IMR-90 (cell line): Measurements from ENCODE around the gene ALDOB. TPM values are rescaled to one million over a fixed set of nuclear protein-coding genes. Genes with fewer than 3 reads are reported as not detected.

Experiments
- ATAC-seq: fragments of 200-7000 bp; cut with Tn5 transposase; 2 replicates; pipeline ENCODE4 v1.9.1; 2020; ENCODE audit warnings: low read depth, mild to moderate bottlenecking, moderate library complexity
- BruUV-seq: library from RNA; stranded (reverse); fragments of 400-500 nt; replicated peaks from 2 replicates; lab custom pipeline; 2021; lab: Mats Ljungman, UMichigan
- CTCF ChIA-PET: fragments of 300-600 bp; formaldehyde crosslinking; extraction: SDS; loops from one replicate; lab custom pipeline; 2021; ENCODE audit warnings: antibody characterized with exemption; lab: Yijun Ruan, JAX
- POLR2A ChIA-PET: fragments of 300-600 bp; sonication (Branson Sonifier 250); formaldehyde crosslinking; loops from one replicate; lab custom pipeline; 2022; ENCODE audit warnings: antibody characterized with exemption; ENCODE audit not compliant: unreplicated experiment; lab: Charles Lee
- DNase-seq: peaks from one replicate; pipeline ENCODE4 v3.0.0; 2013
- H2AFZ ChIP-seq: replicated peaks from 2 replicates; pipeline ENCODE3; 2013; ENCODE audit warnings: low read length, mild to moderate bottlenecking; ENCODE audit not compliant: poor library complexity
- H2AK5ac ChIP-seq: 2 replicates; pipeline ENCODE4 v1.6.1; 2013; ENCODE audit warnings: low read depth, low read length, inconsistent platforms
- H2AK9ac ChIP-seq: replicated peaks from 2 replicates; pipeline ENCODE3; 2013; ENCODE audit warnings: mild to moderate bottlenecking, low read depth, low read length, moderate library complexity; ENCODE audit not compliant: poor library complexity
- H2BK120ac ChIP-seq: 2 replicates; pipeline ENCODE4 v1.6.1; 2013; ENCODE audit warnings: low read depth, low read length, inconsistent platforms
- H2BK15ac ChIP-seq: 3 replicates; pipeline ENCODE4 v1.6.1; 2013; ENCODE audit warnings: low read depth, low read length, inconsistent platforms
- H2BK20ac ChIP-seq: 2 replicates; pipeline ENCODE4 v1.6.1; 2013; ENCODE audit warnings: low read depth, mild to moderate bottlenecking, inconsistent platforms, low read length, moderate library complexity
- H2BK5ac ChIP-seq: 2 replicates; pipeline ENCODE4 v1.6.1; 2013; ENCODE audit warnings: mild to moderate bottlenecking, low read depth, low read length, inconsistent platforms; ENCODE audit not compliant: poor library complexity, severe bottlenecking
- H3K14ac ChIP-seq: replicated peaks from 2 replicates; pipeline ENCODE4 v1.6.1; 2013; ENCODE audit warnings: low read depth, low read length, inconsistent platforms
- H3K18ac ChIP-seq: 2 replicates; pipeline ENCODE4 v1.6.1; 2013; ENCODE audit warnings: low read depth, low read length, control low read depth
- H3K23ac ChIP-seq: 2 replicates; pipeline ENCODE4 v1.6.1; 2013; ENCODE audit warnings: low read depth, low read length, inconsistent platforms
- H3K27ac ChIP-seq: 2 replicates; pipeline ENCODE4 v1.5.1; 2013; ENCODE audit warnings: mild to moderate bottlenecking, control low read depth, low read length; ENCODE audit not compliant: insufficient read depth
- H3K27me3 ChIP-seq: 2 replicates; pipeline ENCODE4 v1.6.1; 2013; ENCODE audit warnings: low read length; ENCODE audit not compliant: control insufficient read depth, insufficient read depth
- H3K36me3 ChIP-seq: 2 replicates; pipeline ENCODE4 v1.6.1; 2013; ENCODE audit warnings: low read length, mixed read lengths; ENCODE audit not compliant: control insufficient read depth, insufficient read depth
- H3K4ac ChIP-seq: 2 replicates; pipeline ENCODE4 v1.6.1; 2013; ENCODE audit warnings: low read depth, low read length, inconsistent platforms
- H3K4me1 ChIP-seq: 2 replicates; pipeline ENCODE4 v1.6.1; 2013; ENCODE audit warnings: low read length, mixed read lengths; ENCODE audit not compliant: control insufficient read depth, insufficient read depth
- H3K4me2 ChIP-seq: 2 replicates; pipeline ENCODE4 v1.6.1; 2013; ENCODE audit warnings: low read depth, mild to moderate bottlenecking, control low read depth, low read length, moderate library complexity
- H3K4me3 ChIP-seq: 2 replicates; pipeline ENCODE4 v1.5.1; 2013; ENCODE audit warnings: low read depth, mild to moderate bottlenecking, control low read depth, low read length, moderate library complexity; ENCODE audit not compliant: insufficient read depth
- H3K56ac ChIP-seq: 2 replicates; pipeline ENCODE4 v1.6.1; 2013; ENCODE audit warnings: low read length, inconsistent platforms; ENCODE audit not compliant: insufficient read depth; ENCODE audit errors: extremely low read depth
- H3K79me1 ChIP-seq, 2 experiments: 2 replicates each; pipeline ENCODE4 v1.6.1; 2013; ENCODE audit warnings: low read length in 2 of 2, inconsistent platforms in 1 of 2, low read depth in 1 of 2
- H3K9ac ChIP-seq: 2 replicates; pipeline ENCODE4 v1.6.1; 2013; ENCODE audit warnings: low read depth, low read length, control low read depth
- H3K9me1 ChIP-seq: 2 replicates; pipeline ENCODE4 v1.6.1; 2013; ENCODE audit warnings: low read length, inconsistent platforms; ENCODE audit not compliant: insufficient read depth
- H3K9me3 ChIP-seq: 2 replicates; pipeline ENCODE4 v1.6.1; 2013; ENCODE audit warnings: low read length; ENCODE audit not compliant: control insufficient read depth, insufficient read depth
- H4K20me1 ChIP-seq: 2 replicates; pipeline ENCODE4 v1.6.1; 2013; ENCODE audit warnings: low read length, inconsistent platforms; ENCODE audit not compliant: insufficient read depth
- H4K5ac ChIP-seq: 2 replicates; pipeline ENCODE4 v1.6.1; 2013; ENCODE audit warnings: mild to moderate bottlenecking, low read depth, low read length, control low read depth
- H4K8ac ChIP-seq, 2 experiments: 2 replicates each; pipeline ENCODE4 v1.6.1; 2013; ENCODE audit warnings: low read depth in 2 of 2, low read length in 2 of 2, control low read depth in 1 of 2, inconsistent platforms in 1 of 2
- H4K91ac ChIP-seq: 2 replicates; pipeline ENCODE4 v1.6.1; 2013; ENCODE audit warnings: low read depth, low read length, inconsistent platforms; ENCODE audit not compliant: insufficient read depth
- BHLHE40 ChIP-seq: fragments of 150-350 bp; IDR thresholded peaks from 2 replicates; pipeline ENCODE4 v1.6.1; 2016; ENCODE audit warnings: mild to moderate bottlenecking, low read depth, low read length
- CHD1 ChIP-seq: IDR thresholded peaks from 2 replicates; pipeline ENCODE4 v1.6.1; 2012; ENCODE audit warnings: low read depth, low read length, improper control_type of control experiment
- ELK1 ChIP-seq: fragments of 150-350 bp; IDR thresholded peaks from 2 replicates; pipeline ENCODE4 v1.6.1; 2016; ENCODE audit warnings: low read depth, mild to moderate bottlenecking, low read length, moderate library complexity, borderline replicate concordance
- FOS ChIP-seq: fragments of 150-350 bp; IDR thresholded peaks from 2 replicates; pipeline ENCODE4 v1.6.1; 2016; ENCODE audit warnings: low read depth, low read length
- MAFK ChIP-seq: IDR thresholded peaks from 2 replicates; pipeline ENCODE4 v1.6.1; 2012; ENCODE audit warnings: low read depth, low read length, improper control_type of control experiment
- MXI1 ChIP-seq: IDR thresholded peaks from 2 replicates; pipeline ENCODE4 v1.6.1; 2012; ENCODE audit warnings: low read depth, mild to moderate bottlenecking, low read length, moderate library complexity, borderline replicate concordance
- NFE2L2 ChIP-seq: fragments of 150-350 bp; IDR thresholded peaks from 2 replicates; pipeline ENCODE4 v1.6.1; 2016; ENCODE audit warnings: low read depth, mild to moderate bottlenecking, low read length
- RAD21 ChIP-seq: IDR thresholded peaks from 2 replicates; pipeline ENCODE4 v1.6.1; 2012; ENCODE audit warnings: low read length, improper control_type of control experiment
- RCOR1 ChIP-seq: IDR thresholded peaks from 2 replicates; pipeline ENCODE4 v1.6.1; 2012; ENCODE audit warnings: mild to moderate bottlenecking, low read length, improper control_type of control experiment; ENCODE audit not compliant: insufficient replicate concordance
- RFX5 ChIP-seq: IDR thresholded peaks from 2 replicates; pipeline ENCODE4 v1.8.0; 2012; ENCODE audit warnings: low read depth, mild to moderate bottlenecking, low read length, moderate library complexity
- SMC3 ChIP-seq: fragments of 150-350 bp; IDR thresholded peaks from 2 replicates; pipeline ENCODE4 v1.6.1; 2016; ENCODE audit warnings: low read depth, mild to moderate bottlenecking, antibody characterized with exemption, low read length, moderate library complexity
- USF2 ChIP-seq: fragments of 150-350 bp; IDR thresholded peaks from 2 replicates; pipeline ENCODE4 v1.6.1; 2017; ENCODE audit warnings: mild to moderate bottlenecking, antibody characterized with exemption, low read length, low read depth
- dilution Hi-C: fragments of 300-500 bp; cut with HindIII; formaldehyde crosslinking; loops from one replicate; pipeline ENCODE4 v1.14.3; 2018; ENCODE audit warnings: low sequenced_read_pairs; ENCODE audit not compliant: unreplicated experiment
- in situ Hi-C: fragments of 300-500 bp; cut with MboI; formaldehyde crosslinking; loops from 3 replicates; pipeline ENCODE4 v1.14.3; 2019; ENCODE audit warnings: low sequenced_read_pairs, inconsistent platforms, mixed read lengths
- intact Hi-C: fragments of 100-400 bp; cut with micrococcal nuclease; formaldehyde crosslinking; loops from 2 replicates; pipeline ENCODE4 v1.10.0; 2022
- polyA plus RNA-seq, 3 experiments: library from polyadenylated mRNA; depleted of rRNA; stranded (reverse); fragments of >200 nt; gene quantifications; 2 replicates each; pipeline ENCODE4 v1.2.3, GENCODE V29; 2012; ENCODE audit warnings: low replicate concordance in 1 of 3
- total RNA-seq: library from RNA; depleted of rRNA; stranded (reverse); fragments of >200 nt; gene quantifications from 2 replicates; pipeline ENCODE4 v1.2.3, GENCODE V29; 2012
- TF ChIP-seq, protein P1 (sequence below): conservative IDR thresholded peaks from 2 replicates; pipeline ENCODE4 v1.5.1; 2012; ENCODE audit warnings: mild to moderate bottlenecking, low read depth, low read length, improper control_type of control experiment

Gene ALDOB
- total and polyA plus RNA-seq, 2 of the 4 experiments (the other 2 are of a cell fraction) = not detected

DNA sequence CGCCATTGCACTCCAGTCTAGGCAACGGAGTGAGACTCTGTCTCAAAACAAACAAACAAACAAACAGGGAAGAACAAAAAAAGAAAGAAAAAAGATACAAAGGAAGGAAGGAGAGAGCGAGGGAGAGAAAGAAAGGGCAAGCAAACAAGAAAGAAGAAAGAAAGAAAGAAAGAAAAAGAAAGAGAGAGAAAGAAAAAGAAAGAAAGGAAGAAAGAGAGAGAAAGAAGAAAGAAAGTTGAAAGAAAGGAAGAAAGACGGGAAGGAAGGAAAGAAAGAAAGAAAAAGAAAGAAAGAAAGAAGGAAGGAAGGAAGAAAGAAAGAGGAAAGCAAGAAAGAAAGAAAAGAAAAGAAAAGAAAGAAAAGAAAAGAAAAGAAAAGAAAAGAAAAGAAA is 13.1 kb upstream of the ALDOB start (continued):
- no peak for TF ChIP-seq USF2
- TF ChIP-seq MAFK = no peak
- TF ChIP-seq SMC3 = no peak

GRCh38 chr9:101446732-101447131 is 11.2 kb upstream of the ALDOB start:
- peaks cover 4% of the 10 kb centered on the region for H3K27me3 ChIP-seq
- H3K36me3 ChIP-seq = no peaks in the 10 kb centered on the region
- BruUV-seq = no TSS peak
- TF ChIP-seq NFE2L2 (no peak), USF2 (no peak), RAD21 (no peak), RFX5 (no peak), ELK1 (no peak), MXI1 (no peak), RCOR1 (no peak), CHD1 (no peak), MAFK (no peak), FOS (no peak), BHLHE40 (no peak)
- TF ChIP-seq, protein P1, sequence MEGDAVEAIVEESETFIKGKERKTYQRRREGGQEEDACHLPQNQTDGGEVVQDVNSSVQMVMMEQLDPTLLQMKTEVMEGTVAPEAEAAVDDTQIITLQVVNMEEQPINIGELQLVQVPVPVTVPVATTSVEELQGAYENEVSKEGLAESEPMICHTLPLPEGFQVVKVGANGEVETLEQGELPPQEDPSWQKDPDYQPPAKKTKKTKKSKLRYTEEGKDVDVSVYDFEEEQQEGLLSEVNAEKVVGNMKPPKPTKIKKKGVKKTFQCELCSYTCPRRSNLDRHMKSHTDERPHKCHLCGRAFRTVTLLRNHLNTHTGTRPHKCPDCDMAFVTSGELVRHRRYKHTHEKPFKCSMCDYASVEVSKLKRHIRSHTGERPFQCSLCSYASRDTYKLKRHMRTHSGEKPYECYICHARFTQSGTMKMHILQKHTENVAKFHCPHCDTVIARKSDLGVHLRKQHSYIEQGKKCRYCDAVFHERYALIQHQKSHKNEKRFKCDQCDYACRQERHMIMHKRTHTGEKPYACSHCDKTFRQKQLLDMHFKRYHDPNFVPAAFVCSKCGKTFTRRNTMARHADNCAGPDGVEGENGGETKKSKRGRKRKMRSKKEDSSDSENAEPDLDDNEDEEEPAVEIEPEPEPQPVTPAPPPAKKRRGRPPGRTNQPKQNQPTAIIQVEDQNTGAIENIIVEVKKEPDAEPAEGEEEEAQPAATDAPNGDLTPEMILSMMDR = no peak

More at GRCh38 chr9:101446732-101447131, 11.2 kb upstream of the ALDOB start:
- Histone ChIP-seq H2BK120ac (no peak overlapping the region), H3K4me1 (no peaks in the 10 kb centered on the region), H3K79me1 (no peaks in the 10 kb centered on the region), H3K18ac (no peak overlapping the region), H3K4me2 (no peak overlapping the region), H2BK15ac (no peak overlapping the region), H3K4ac (no peak overlapping the region), H2BK5ac (no peak overlapping the region), H3K56ac (no peak overlapping the region), H3K9ac (no peak overlapping the region), H4K91ac (no peak overlapping the region), H2AK9ac (no peak overlapping the region), H3K9me1 (no peaks in the 10 kb centered on the region), H4K20me1 (no peaks in the 10 kb centered on the region), H2AFZ (no peak overlapping the region), H3K27ac (no peak overlapping the region), H4K5ac (no peak overlapping the region), H2BK20ac (no peak overlapping the region), H3K9me3 (no peaks in the 10 kb centered on the region), H3K23ac (no peak overlapping the region), H3K14ac (no peak overlapping the region), H4K8ac (no peak overlapping the region), H3K4me3 (no peak overlapping the region), H2AK5ac (no peak overlapping the region)
- POLR2A ChIA-PET = no interaction called here
- ATAC-seq (no peak), DNase-seq (no peak)
- dilution Hi-C loops (no loop called here), in situ Hi-C loops (no loop called here), intact Hi-C loops (loop anchor here (5.0 kb wide), 1 partner anchor 734 kb away; no protein-coding TSS in a partner anchor)
- CTCF ChIA-PET = interaction anchor here (1.2 kb wide), 1 partner anchor 12 kb away, joined by 3 read pairs; no protein-coding TSS in a partner anchor
